NCI-H510A treated with DMSO at 0.1 percent for 48 hours (cell line): ENCODE measurements around the gene MYO7B.
A peak's percentile ranks its signal among the peaks of the same experiment; 100 is the strongest.

ENCODE experiments used
- DNase-seq: peaks from one replicate; lab custom pipeline; 2025; lab: John Stamatoyannopoulos, UW

The MYO7B gene

GRCh38 chr2:127637725-127638252, 102.3 kb downstream of the MYO7B start:
- no peak for DNase-seq

GRCh38 chr2:127638361-127639110, 103.1 kb downstream of the MYO7B start:
- no peak for DNase-seq

- DNase-seq = no peak
Measured at GRCh38 chr2:127639111-127639474, 103.6 kb downstream of the MYO7B start.

GRCh38 chr2:127640082-127641072, 104.9 kb downstream of the MYO7B start:
- DNase-seq = peak; percentile 40

GRCh38 chr2:127641133-127641532, 105.7 kb downstream of the MYO7B start:
- DNase-seq = no peak

GRCh38 chr2:127641846-127642507, 106.5 kb downstream of the MYO7B start:
- DNase-seq = no peak

- DNase-seq = no peak
Measured at GRCh38 chr2:127642706-127643438, 107.4 kb downstream of the MYO7B start.

GRCh38 chr2:127643439-127644065, 108.1 kb downstream of the MYO7B start:
- no peak for DNase-seq

- DNase-seq = no peak
Measured at GRCh38 chr2:127644066-127645025, 108.9 kb downstream of the MYO7B start.

GRCh38 chr2:127645026-127645394, 109.5 kb downstream of the MYO7B start:
- no peak for DNase-seq

GRCh38 chr2:127645395-127646291, 110.2 kb downstream of the MYO7B start, which contains the start of gene GPR17:
Gene GPR17, plus strand, starts transcription at chr2:127646153. Its CDS starts 4,583 bp downstream, at chr2:127650736.
- no peak for DNase-seq

- no peak for DNase-seq
Measured at GRCh38 chr2:127646487-127647241, 111.2 kb downstream of the MYO7B start.

- DNase-seq = no peak
Measured at GRCh38 chr2:127647242-127648190, 112.0 kb downstream of the MYO7B start.

- no peak for DNase-seq
Measured at GRCh38 chr2:127648321-127648720, 112.8 kb downstream of the MYO7B start.

GRCh38 chr2:127649100-127649611, 113.7 kb downstream of the MYO7B start:
- no peak for DNase-seq

- peak; percentile 70 for DNase-seq
Measured at GRCh38 chr2:127649684-127650040, 114.2 kb downstream of the MYO7B start.
